HG03354 (cell line): ENCODE measurements around the gene KIAA1328.

Experiments
- ATAC-seq: cut with Tn5 transposase; IDR thresholded peaks from one replicate; pipeline ENCODE4 v1.9.1; 2021; ENCODE audit warnings: mild to moderate bottlenecking; ENCODE audit not compliant: unreplicated experiment, poor library complexity, severe bottlenecking

KIAA1328 gene

GRCh38 chr18:37179384-37179783, 350.5 kb downstream of the KIAA1328 start:
- ATAC-seq, result no peak

DNA sequence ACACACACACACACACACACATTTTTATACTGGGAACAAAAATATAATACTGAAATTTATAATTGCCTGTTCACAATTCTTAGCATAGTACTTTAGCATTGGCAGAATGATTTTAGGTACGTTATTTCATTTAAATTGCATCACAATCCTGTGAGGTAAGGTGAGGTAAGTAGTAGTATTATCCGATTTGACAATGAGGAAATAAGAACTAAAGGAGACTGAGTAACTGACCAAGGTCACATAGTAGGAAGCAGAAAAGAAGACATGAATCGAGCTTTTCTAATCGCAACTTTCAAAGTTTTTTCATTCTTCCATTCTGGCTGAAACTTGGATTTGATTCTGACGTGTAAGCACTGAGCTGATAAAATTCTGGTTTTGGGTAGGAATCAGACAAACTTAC, 351.2 kb downstream of the KIAA1328 start:
- no peak for ATAC-seq

GRCh38 chr18:37182340-37183135, 353.6 kb downstream of the KIAA1328 start:
- no peak for ATAC-seq

GRCh38 chr18:37184209-37184868, 355.4 kb downstream of the KIAA1328 start:
- ATAC-seq, result no peak

DNA sequence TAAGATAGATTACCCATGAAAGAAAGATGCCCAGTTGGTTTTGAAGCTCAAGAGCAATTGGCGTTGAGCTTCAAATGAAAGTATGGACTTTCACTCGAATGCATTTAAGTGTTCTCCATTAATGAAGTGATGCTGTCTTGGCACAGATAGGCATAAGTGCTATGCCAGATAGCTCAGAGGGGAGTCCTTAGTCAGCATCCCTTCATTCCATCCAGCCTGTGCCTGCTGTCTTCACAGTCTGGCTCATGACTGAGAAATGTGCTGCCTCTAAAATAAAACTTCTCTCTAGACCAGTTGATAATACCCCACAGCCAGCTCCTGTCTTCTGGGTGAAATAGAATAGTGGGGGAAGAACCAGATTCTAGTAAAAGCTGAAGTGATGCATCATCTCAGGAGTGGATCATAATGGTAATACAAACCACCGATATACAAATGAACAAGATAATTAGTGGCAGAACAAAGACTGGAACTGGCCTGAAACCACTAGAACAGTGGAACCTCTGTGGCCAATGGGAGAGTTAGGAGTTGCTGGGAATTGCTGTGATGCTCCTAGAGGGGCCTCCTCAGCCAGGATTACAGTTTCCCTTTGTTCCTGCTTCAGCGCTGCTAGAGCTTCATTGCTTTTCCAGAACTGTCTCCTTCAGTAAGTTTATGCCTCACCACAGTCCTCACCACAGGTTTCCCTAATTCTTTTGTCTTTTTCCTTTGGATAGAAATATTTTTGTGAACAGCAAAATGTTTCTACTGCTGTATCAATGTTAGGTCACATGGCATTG, 359.3 kb downstream of the KIAA1328 start:
- no peak for ATAC-seq

DNA sequence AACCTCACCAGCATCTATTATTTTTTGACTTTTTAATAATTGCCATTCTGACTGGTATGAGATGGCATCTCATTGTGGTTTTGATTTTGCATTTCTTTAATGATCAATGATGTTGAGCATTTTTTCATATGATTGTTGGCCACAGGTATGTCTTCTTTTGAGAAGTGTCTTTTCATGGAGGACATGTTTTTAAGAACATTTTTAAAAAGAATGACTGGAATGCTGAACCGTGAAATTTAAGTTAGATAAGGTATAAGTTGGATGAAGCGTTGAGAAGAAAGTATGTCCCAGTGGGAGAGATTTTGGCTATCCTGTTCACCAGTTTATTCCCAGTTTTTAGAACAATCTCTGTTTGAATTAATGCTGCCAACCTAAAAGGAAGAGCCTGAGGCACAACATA, 370.8 kb downstream of the KIAA1328 start:
- ATAC-seq, result no peak

DNA sequence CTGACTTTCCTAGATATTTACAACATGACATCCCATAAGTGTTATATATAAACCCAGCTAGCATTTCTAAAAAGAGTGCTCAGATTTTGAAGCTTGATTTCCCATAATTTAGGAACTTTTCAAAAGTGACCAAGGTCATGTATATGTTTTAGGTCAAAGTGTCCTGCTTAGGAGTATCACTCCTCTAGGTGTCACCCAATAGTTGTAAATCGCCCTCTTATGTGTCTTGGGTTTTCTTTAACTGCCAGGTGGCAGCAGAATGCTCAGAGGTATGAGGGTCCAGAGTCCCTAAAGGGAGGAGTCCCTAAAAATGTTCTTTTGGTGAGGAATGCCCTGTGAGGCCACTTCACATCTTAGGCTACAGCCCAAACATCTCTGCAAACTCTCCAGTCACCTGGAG, 378.4 kb downstream of the KIAA1328 start:
- ATAC-seq, result no peak

- ATAC-seq, result no peak
Observed at GRCh38 chr18:37210781-37211180, 381.9 kb downstream of the KIAA1328 start.

- no peak for ATAC-seq
Observed at GRCh38 chr18:37218022-37218590, 389.2 kb downstream of the KIAA1328 start.

DNA sequence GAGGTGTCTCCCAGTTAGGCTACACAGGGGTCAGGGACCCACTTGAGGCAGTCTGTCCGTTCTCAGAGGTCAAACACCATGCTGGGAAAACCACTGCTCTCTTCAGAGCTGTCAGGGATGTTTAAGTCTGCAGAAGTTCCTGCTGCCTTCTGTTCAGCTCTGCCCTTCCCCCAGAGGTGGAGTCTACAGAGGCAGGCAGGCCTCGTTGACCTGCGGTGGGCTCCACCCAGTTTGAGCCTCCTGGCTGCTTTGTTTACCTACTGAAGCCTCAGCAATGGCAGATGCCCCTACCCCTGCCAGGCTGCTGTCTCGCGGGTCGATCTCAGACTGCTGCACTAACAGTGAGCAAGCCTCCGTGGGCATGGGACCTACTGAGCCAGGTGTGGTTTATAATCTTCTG, 390.3 kb downstream of the KIAA1328 start:
- ATAC-seq, result no peak

- ATAC-seq, result no peak
Observed at GRCh38 chr18:37222354-37222998, 393.5 kb downstream of the KIAA1328 start.

GRCh38 chr18:37222999-37223378, 394.1 kb downstream of the KIAA1328 start:
- ATAC-seq, result no peak

GRCh38 chr18:37225279-37225678, 396.4 kb downstream of the KIAA1328 start:
- ATAC-seq, result no peak

GRCh38 chr18:37230768-37231167, 401.8 kb downstream of the KIAA1328 start:
- no peak for ATAC-seq

- ATAC-seq, result no peak
Observed at GRCh38 chr18:37231251-37231650, 402.3 kb downstream of the KIAA1328 start.

DNA sequence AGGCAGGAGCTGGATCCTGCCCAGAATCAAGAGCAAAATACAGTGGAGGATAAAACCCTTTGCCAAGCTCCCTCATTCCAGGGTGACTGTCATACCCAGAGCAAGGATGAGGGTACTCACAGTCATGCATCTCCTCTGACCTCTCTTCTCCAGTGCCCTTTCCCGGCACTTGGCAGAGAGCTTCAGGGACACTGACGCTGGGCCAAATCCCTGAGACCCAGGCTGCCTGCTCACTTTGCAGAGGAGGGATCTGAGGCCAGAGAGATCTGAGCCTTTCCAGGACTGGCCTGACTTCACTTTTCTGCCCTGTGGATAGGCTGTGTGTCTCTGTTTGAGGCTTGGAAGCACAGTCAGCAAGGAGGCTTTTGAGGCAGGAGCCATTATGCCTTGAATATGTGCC, 406.7 kb downstream of the KIAA1328 start:
- no peak for ATAC-seq

- ATAC-seq, result no peak
Observed at GRCh38 chr18:37238282-37239108, 409.6 kb downstream of the KIAA1328 start.

GRCh38 chr18:37242091-37242490, 413.2 kb downstream of the KIAA1328 start:
- no peak for ATAC-seq
